Caki2 (cell line): Measurements from ENCODE around the gene VIPR2. TPM values are rescaled to one million over a fixed set of nuclear protein-coding genes. Genes with fewer than 3 reads are reported as not detected.
"Not testable (repeated sequence)": the region's sequence is repeated elsewhere in the genome, so short reads cannot be mapped to it uniquely, and the experiment has no call there.

Experiments
- DNase-seq: peaks from one replicate; pipeline ENCODE4 v3.0.0-alpha.2; 2015; ENCODE audit warnings: low read depth
- in situ Hi-C: cut with HindIII; loops from 2 replicates; pipeline ENCODE4 v1.10.0; 2016; ENCODE audit warnings: low sequenced_read_pairs, low pct_unique_long_range_greater_than_20kb, mixed read lengths
- total RNA-seq: library from RNA; depleted of rRNA; stranded (reverse); fragments of >200 nt; shearing (Covaris generic); gene quantifications from 2 replicates; pipeline ENCODE4 v1.2.3, GENCODE V29; 2014; ENCODE audit warnings: low replicate concordance

The VIPR2 gene
- total RNA-seq, 1 experiment from 2014 or later: not detected

DNA sequence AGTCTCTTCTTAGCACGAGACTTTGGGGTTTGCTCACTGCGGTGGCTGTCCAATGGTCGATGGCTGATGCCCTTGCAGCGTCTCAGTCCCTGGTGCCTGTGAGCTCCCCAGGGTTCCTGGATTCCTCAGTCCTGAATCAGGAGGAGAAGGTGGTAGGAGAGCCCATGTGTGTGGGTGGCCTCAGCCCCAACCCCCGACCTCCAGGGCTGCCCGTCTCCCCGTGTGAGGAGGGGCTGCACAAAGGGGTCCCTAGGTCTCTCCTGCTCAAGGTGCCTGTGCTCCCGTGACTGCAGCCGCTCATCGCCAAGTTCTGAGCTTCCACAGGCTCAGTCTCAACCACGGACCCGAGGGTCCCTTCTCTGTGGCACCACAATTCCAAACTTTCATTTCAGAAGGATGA is 142.9 kb downstream of the VIPR2 start:
- in situ Hi-C loops: no loop called here
- DNase-seq: no peak

GRCh38 chr7:159000859-159001435 is 143.7 kb downstream of the VIPR2 start:
- DNase-seq: no peak
- in situ Hi-C loops: no loop called here

GRCh38 chr7:159000070-159000469 is 144.6 kb downstream of the VIPR2 start:
- in situ Hi-C loops: no loop called here
- no peak for DNase-seq

DNA sequence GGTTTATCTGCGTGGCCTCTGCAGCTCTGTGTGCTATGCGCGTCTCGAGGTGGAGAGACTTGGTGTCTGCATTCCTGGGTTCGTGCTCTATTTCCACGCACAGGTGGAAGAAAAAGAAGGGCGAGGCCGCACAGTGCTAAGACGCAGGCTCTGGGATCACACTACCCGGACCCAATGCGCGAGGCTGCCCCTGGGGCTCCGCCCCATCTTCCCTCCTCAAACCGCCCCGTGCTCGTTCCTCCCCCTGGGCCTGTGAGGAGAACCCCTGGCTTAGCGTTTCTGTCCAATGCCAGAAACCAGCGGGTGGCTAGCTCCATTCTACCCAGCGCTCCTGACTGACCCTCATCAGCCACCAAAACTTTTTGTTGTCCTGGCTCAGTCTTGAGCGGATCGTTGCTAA is 145.2 kb downstream of the VIPR2 start:
- in situ Hi-C loops: no loop called here

GRCh38 chr7:158998261-158998660 is 146.4 kb downstream of the VIPR2 start:
- DNase-seq, in situ Hi-C loops: not testable (repeated sequence)

More for the DNA sequence above, 145.2 kb downstream of the VIPR2 start:
- DNase-seq: no peak

DNA sequence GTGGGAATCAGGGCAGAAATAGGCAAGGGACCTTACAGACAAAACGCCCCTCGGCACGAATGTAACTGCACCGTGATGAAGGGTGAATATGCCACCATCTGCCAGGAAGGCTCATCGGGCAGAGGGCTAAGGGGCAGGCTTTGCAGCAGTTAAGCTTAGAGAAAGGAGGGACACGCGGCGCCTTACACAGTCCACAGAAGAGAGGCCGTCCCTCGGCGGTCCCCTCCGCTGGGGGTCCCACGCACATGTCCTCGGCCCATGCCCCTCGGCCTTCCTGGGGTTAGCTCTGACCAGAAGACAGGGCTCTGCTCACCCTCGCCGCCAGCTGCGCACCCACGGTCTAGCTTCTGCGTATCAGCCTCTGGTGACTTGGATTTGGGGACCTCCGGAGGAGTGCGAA is 147.2 kb downstream of the VIPR2 start:
- DNase-seq: no peak
- in situ Hi-C loops: no loop called here

GRCh38 chr7:158997110-158997453 is 147.6 kb downstream of the VIPR2 start:
- in situ Hi-C loops: no loop called here
- no peak for DNase-seq

GRCh38 chr7:158996214-158997109 is 148.2 kb downstream of the VIPR2 start:
- in situ Hi-C loops: no loop called here
- no peak for DNase-seq

- in situ Hi-C loops: no loop called here
- DNase-seq: no peak
These were observed 149.2 kb downstream of the VIPR2 start for GRCh38 chr7:158995514-158995913.

- DNase-seq: no peak
- in situ Hi-C loops: no loop called here
These were observed 150.0 kb downstream of the VIPR2 start for GRCh38 chr7:158994687-158995086.

GRCh38 chr7:158993591-158993990 is 151.1 kb downstream of the VIPR2 start:
- no peak for DNase-seq
- in situ Hi-C loops: no loop called here

DNA sequence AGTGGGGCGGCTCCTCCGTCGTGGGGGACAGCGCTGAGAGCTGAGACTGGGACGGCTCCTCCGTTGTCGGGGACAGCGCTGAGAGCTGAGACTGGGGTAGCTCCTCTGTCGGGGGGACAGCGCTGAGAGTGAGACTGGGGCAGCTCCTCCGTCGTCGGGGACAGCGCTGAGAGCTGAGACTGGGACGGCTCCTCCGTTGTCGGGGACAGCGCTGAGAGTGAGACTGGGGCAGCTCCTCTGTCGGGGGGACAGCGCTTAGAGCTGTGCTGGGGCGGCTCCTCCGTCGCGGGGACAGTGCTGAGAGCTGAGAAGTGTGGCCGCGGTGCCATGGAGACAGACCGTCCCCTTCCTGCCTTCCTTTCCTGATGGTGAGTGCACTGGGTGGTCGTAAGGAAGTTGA is 151.9 kb downstream of the VIPR2 start:
- in situ Hi-C loops: no loop called here

GRCh38 chr7:158991824-158992621 is 152.6 kb downstream of the VIPR2 start:
- in situ Hi-C loops: no loop called here
- DNase-seq: no peak

More for the DNA sequence above, 151.9 kb downstream of the VIPR2 start:
- DNase-seq: no peak

- in situ Hi-C loops: no loop called here
- no peak for DNase-seq
These were observed 155.7 kb downstream of the VIPR2 start for GRCh38 chr7:158988996-158989395.

DNA sequence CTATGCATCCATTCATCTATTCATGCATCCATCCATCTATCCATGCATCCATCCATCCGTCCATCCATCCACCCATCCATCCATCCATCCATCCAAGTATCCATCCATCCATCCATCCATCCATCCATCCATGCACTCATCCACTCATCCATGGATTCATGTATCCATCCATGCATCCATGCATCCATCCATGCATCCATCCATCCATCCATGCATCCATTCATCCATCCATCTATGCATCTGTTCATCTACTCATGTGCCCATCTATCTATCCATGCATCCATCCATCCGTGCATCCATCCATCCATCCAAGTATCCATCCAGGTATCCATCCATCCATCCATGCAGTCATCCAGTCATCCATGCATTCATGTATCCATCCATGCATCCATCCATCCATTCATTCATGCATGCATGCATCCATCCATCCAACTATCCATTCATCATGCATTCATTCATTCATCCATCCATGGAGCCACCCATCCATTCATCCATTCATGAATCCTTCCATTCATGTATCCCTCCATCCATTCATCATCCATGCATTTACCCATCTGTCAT is 156.3 kb downstream of the VIPR2 start:
- DNase-seq: no peak
- in situ Hi-C loops: no loop called here

DNA sequence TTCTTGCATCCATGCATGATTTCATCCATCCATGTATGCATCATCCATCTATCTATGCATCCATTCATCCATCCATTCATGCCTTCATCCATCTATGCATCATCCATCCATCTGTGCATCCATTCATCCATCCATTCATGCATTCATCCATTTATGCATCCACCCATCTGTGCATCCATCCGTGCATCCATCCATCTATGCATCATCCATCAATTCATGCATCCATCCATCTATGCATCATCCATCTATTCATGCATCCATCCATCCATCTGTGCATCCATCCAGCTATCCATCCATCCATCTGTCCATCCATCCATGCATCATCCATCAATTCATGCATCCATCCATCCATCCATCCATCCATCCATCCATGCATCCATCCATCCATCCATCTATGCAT is 157.0 kb downstream of the VIPR2 start:
- in situ Hi-C loops: no loop called here
- DNase-seq: no peak

- in situ Hi-C loops: no loop called here
- DNase-seq: no peak
These were observed 159.1 kb downstream of the VIPR2 start for GRCh38 chr7:158985583-158985982.

- in situ Hi-C loops, DNase-seq: not testable (repeated sequence)
These were observed 160.7 kb downstream of the VIPR2 start for GRCh38 chr7:158984007-158984406.

GRCh38 chr7:158982080-158982479 is 162.6 kb downstream of the VIPR2 start:
- DNase-seq, in situ Hi-C loops: not testable (repeated sequence)
